BE2C (cell line): Measurements from ENCODE around the gene CLCA4.

ENCODE experiments used
- DNase-seq: peaks from one replicate; pipeline ENCODE4 v3.0.0-alpha.2; 2020
- H3K27me3 ChIP-seq: fragments of 250-450 bp; sonication (Bioruptor Pico); 2 replicates; pipeline ENCODE4 v1.5.1; 2020; ENCODE audit warnings: mild to moderate bottlenecking
- H3K36me3 ChIP-seq: fragments of 250-450 bp; sonication (Bioruptor Pico); 2 replicates; pipeline ENCODE4 v1.5.1; 2020; ENCODE audit warnings: mild to moderate bottlenecking
- H3K4me1 ChIP-seq: fragments of 250-450 bp; sonication (Bioruptor Pico); 2 replicates; pipeline ENCODE4 v1.5.1; 2020
- H3K4me3 ChIP-seq: 2 replicates; pipeline ENCODE4 v1.5.1; 2011; ENCODE audit warnings: low read depth, low read length
- H3K9me3 ChIP-seq: fragments of 250-450 bp; sonication (Bioruptor Pico); 2 replicates; pipeline ENCODE4 v1.5.1; 2020
- TF ChIP-seq, protein P1 (sequence below): IDR thresholded peaks from 2 replicates; pipeline ENCODE4 v1.5.1; 2012; ENCODE audit warnings: mild to moderate bottlenecking, low read depth, low read length

CLCA4 gene

GRCh38 chr1:86552376-86552775 lies 5.5 kb downstream of the CLCA4 start:
- Histone ChIP-seq H3K27me3 (no peaks in the 10 kb centered on the region), H3K36me3 (no peaks in the 10 kb centered on the region), H3K4me3 (no peak overlapping the region), H3K4me1 (no peaks in the 10 kb centered on the region), H3K9me3 (no peaks in the 10 kb centered on the region)
- no peak for DNase-seq
- TF ChIP-seq, protein P1, sequence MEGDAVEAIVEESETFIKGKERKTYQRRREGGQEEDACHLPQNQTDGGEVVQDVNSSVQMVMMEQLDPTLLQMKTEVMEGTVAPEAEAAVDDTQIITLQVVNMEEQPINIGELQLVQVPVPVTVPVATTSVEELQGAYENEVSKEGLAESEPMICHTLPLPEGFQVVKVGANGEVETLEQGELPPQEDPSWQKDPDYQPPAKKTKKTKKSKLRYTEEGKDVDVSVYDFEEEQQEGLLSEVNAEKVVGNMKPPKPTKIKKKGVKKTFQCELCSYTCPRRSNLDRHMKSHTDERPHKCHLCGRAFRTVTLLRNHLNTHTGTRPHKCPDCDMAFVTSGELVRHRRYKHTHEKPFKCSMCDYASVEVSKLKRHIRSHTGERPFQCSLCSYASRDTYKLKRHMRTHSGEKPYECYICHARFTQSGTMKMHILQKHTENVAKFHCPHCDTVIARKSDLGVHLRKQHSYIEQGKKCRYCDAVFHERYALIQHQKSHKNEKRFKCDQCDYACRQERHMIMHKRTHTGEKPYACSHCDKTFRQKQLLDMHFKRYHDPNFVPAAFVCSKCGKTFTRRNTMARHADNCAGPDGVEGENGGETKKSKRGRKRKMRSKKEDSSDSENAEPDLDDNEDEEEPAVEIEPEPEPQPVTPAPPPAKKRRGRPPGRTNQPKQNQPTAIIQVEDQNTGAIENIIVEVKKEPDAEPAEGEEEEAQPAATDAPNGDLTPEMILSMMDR = no peak

GRCh38 chr1:86557739-86558138 lies 10.9 kb downstream of the CLCA4 start:
- H3K9me3 ChIP-seq = no peaks in the 10 kb centered on the region
- no peak for DNase-seq

DNA sequence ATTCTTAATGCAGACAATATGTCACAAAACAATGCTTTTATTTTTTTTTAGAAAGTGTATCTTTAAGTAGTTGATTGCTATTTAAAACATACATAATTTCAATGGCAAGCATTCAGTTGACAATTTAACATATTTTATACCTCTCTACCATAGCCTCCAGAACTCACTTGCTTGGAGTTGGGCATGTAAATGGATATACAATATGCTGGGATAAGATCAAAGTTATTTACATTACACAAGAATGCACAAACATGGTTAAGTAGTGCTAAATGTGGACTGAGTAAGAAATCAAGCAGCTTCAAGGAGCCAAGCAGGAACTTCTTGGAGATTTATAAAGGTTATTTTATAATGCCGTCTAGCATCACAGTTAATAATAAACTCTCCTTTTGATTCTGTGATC lies 17.0 kb downstream of the CLCA4 start:
- H3K9me3 ChIP-seq = no peaks in the 10 kb centered on the region
- H3K4me1 ChIP-seq = no peaks in the 10 kb centered on the region
- H3K27me3 ChIP-seq = no peaks in the 10 kb centered on the region
- H3K4me3 ChIP-seq = no peak overlapping the region
- no peak for DNase-seq
- no peaks in the 10 kb centered on the region for H3K36me3 ChIP-seq
- TF ChIP-seq, protein P1 = no peak

More at GRCh38 chr1:86557739-86558138, 10.9 kb downstream of the CLCA4 start:
- no peaks in the 10 kb centered on the region for H3K27me3 ChIP-seq
- no peak overlapping the region for H3K4me3 ChIP-seq
- no peaks in the 10 kb centered on the region for H3K4me1 ChIP-seq
- TF ChIP-seq, protein P1 = no peak
- no peaks in the 10 kb centered on the region for H3K36me3 ChIP-seq

GRCh38 chr1:86567341-86567740 lies 20.5 kb downstream of the CLCA4 start:
- H3K4me3 ChIP-seq = no peak overlapping the region
- H3K9me3 ChIP-seq = no peaks in the 10 kb centered on the region
- no peaks in the 10 kb centered on the region for H3K27me3 ChIP-seq
- H3K36me3 ChIP-seq = no peaks in the 10 kb centered on the region
- TF ChIP-seq, protein P1 = no peak
- no peaks in the 10 kb centered on the region for H3K4me1 ChIP-seq
- DNase-seq = no peak

GRCh38 chr1:86567878-86568277 lies 21.0 kb downstream of the CLCA4 start:
- Histone ChIP-seq H3K4me3 (no peak overlapping the region), H3K4me1 (no peaks in the 10 kb centered on the region), H3K27me3 (no peaks in the 10 kb centered on the region), H3K36me3 (no peaks in the 10 kb centered on the region), H3K9me3 (no peaks in the 10 kb centered on the region)
- TF ChIP-seq, protein P1 = no peak
- DNase-seq = no peak

- TF ChIP-seq, protein P1 = no peak
- Histone ChIP-seq H3K4me1 (no peaks in the 10 kb centered on the region), H3K36me3 (no peaks in the 10 kb centered on the region), H3K4me3 (no peak overlapping the region), H3K27me3 (no peaks in the 10 kb centered on the region), H3K9me3 (no peaks in the 10 kb centered on the region)
- DNase-seq = no peak
Observed at GRCh38 chr1:86573763-86574484, 27.0 kb downstream of the CLCA4 start.
